Astrocyte of the spinal cord (primary cell): ENCODE measurements around the gene ANKRD27.

Experiments used
- DNase-seq: peaks from one replicate; pipeline ENCODE4 v3.0.0; 2011; ENCODE audit warnings: low read depth, low spot score
- H3K4me3 ChIP-seq: 2 replicates; pipeline ENCODE4 v1.5.1; 2011; ENCODE audit warnings: low read depth, mild to moderate bottlenecking, low read length, moderate library complexity
- in situ Hi-C: cut with HindIII; loops from 2 replicates; pipeline ENCODE4 v1.10.0; 2017; ENCODE audit warnings: low sequenced_read_pairs
- TF ChIP-seq, protein P1 (sequence below): IDR thresholded peaks from 2 replicates; pipeline ENCODE4 v1.5.1; 2012; ENCODE audit warnings: low read depth, mild to moderate bottlenecking, low read length, inconsistent platforms

Gene ANKRD27

DNA sequence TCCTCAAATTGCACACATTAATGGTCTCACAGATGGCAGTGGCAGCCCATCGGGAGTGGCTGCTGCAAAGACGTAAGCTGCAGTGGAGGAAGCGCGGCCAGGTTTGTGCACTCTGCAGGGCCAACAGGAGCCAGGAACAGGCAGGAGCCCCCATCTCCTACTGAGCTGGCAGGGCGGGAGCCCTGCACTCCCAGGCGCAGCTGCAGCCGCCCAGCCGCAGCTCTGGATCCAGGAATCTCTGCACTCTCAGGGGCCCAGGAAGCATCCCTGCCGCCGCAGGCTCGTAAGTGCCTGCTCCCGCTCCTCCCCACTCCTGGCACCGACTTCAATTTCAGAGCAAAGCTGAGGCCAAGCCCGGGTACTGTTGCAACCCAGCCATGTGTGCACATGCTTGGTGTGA lies 37.5 kb downstream of the ANKRD27 start:
- DNase-seq: no peak
- in situ Hi-C loops: no loop called here
- H3K4me3 ChIP-seq: no peak overlapping the region
- TF ChIP-seq, protein P1, sequence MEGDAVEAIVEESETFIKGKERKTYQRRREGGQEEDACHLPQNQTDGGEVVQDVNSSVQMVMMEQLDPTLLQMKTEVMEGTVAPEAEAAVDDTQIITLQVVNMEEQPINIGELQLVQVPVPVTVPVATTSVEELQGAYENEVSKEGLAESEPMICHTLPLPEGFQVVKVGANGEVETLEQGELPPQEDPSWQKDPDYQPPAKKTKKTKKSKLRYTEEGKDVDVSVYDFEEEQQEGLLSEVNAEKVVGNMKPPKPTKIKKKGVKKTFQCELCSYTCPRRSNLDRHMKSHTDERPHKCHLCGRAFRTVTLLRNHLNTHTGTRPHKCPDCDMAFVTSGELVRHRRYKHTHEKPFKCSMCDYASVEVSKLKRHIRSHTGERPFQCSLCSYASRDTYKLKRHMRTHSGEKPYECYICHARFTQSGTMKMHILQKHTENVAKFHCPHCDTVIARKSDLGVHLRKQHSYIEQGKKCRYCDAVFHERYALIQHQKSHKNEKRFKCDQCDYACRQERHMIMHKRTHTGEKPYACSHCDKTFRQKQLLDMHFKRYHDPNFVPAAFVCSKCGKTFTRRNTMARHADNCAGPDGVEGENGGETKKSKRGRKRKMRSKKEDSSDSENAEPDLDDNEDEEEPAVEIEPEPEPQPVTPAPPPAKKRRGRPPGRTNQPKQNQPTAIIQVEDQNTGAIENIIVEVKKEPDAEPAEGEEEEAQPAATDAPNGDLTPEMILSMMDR: no peak

DNA sequence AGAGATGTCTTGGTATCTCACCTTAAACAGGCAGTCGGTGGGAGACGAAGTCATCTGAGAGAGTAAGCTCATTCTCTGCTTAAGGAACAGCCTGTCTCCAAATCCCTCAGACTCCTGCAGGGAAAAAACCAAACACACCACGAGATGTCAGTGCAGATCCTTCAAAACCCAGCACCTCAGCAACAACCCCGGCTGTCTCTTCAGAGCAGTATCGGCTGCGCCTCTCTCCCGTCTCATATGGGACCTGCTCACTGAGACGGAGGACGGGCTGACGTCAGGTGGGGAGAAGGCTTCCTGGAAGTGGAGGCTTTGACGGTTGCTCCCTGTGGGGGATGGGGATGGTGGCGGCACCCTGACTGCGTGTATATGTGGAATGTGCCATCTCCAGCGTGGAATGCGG lies 43.6 kb downstream of the ANKRD27 start:
- in situ Hi-C loops: no loop called here
- TF ChIP-seq, protein P1: no peak
- H3K4me3 ChIP-seq: no peak overlapping the region
- DNase-seq: no peak

DNA sequence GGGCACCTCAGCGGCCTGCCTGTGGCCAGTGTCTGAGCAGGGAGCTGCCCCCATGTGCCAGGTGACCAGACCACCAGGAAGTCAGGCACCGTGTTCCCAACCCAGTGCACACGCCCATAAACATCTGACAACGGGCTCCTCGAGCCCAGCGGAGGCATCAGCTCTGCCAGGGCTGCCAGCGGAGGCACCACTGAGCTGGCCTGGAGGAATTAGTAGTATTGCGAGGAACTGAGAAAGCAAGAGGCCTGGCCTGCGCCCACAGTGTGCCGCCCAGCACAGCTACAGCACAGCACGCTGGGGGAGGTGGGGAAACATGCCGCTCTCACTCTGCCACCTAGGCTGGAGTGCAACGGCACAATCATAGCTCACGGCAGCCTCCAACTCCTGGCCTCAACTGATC lies 44.6 kb downstream of the ANKRD27 start:
- no peak for DNase-seq
- TF ChIP-seq, protein P1: no peak
- no peak overlapping the region for H3K4me3 ChIP-seq
- in situ Hi-C loops: no loop called here

DNA sequence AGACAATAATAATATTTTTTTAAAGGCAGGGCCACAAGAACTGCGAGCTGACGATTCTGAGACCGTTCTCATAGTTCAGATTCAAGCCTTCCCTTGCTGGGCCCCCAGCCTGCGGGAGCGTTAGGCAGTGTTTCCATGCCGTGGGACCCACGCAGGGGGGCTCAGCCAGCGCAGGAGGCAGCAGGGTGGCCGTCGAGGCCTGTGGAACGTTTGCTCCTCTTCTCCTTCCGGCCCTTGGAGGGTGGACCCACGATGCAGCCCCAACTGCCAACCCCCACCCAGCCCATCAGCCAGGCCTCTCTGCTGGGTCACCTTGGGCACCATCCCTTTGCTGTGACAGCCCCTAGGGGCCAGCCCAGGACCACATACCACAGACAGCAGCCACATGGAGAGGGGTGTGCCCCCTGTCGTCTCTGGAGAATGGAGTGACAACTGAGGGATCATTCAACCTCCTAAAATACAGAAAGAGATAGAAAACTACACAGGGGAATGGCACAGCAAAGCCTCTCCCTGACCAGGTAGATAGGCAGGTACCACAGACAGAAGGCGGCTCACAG lies 47.2 kb downstream of the ANKRD27 start:
- in situ Hi-C loops: no loop called here
- TF ChIP-seq, protein P1: no peak

DNA sequence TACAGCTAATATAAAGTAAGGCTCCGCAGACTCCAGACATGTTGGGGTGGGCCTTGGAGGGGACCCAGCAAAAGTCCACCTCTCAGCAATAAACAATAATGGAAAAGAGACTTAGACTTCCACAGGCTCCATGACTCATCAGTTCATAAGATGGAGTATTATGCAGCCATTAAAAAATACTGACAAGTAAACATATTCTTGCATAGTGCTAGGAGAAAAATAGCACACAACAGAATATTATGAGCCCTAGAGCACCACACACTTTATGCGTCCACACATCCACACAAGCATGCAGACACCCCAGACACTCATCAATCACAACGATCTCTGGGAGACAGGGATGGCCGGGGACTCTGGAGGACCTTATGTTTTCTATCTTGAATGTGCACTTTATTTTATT lies 48.0 kb downstream of the ANKRD27 start:
- no peak for DNase-seq
- H3K4me3 ChIP-seq: no peak overlapping the region
- in situ Hi-C loops: no loop called here
- TF ChIP-seq, protein P1: no peak

More for the DNA sequence above, 47.2 kb downstream of the ANKRD27 start:
- no peak overlapping the region for H3K4me3 ChIP-seq
- no peak for DNase-seq

DNA sequence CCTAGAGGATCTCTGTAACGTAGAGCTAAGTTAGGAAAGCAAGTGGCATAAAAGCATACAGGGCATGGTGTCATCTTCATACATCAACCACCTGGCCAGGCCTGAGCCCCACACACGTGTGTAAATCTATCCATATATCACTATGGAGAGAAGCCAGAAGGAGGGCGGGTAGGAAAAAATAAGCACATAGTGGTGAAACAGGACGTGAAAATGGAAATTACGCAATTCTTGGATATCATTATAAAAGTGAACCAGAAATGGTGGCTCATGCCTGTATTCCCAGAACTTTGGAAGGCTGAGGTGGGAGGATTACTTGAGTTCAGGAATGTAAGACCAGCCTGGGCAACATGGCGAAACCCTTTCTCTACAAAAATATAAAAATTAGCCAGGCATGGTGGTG lies 50.6 kb downstream of the ANKRD27 start:
- TF ChIP-seq, protein P1: no peak
- DNase-seq: no peak
- in situ Hi-C loops: no loop called here
- no peak overlapping the region for H3K4me3 ChIP-seq

DNA sequence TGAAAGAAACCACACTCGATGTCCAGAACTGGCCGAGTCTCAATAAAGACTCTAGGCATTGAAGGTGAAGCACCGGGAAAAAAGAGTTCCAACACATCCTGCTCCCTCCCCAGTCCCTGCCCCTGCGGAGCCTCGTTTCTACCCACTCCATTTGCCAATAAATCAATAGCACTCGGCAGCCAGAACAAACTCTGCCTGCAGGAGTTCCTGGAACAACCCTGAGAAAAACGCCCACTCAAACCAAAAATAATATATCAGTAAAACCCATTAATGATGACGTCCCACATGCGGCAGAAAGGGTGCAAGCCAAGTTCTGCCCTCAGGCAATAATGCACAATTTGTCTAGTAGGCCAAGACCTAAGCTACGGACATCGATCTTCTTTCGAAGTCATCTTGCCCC lies 53.0 kb downstream of the ANKRD27 start:
- peak; percentile 16 for DNase-seq
- no peak overlapping the region for H3K4me3 ChIP-seq
- TF ChIP-seq, protein P1: no peak
- in situ Hi-C loops: no loop called here
